ENCODE data around the gene KLHL1. TPM values are rescaled to one million over a fixed set of nuclear protein-coding genes. Genes with fewer than 3 reads are reported as not detected.

KLHL1 gene
- total RNA-seq, 1 donor from 2014 or later, result not detected

DNA sequence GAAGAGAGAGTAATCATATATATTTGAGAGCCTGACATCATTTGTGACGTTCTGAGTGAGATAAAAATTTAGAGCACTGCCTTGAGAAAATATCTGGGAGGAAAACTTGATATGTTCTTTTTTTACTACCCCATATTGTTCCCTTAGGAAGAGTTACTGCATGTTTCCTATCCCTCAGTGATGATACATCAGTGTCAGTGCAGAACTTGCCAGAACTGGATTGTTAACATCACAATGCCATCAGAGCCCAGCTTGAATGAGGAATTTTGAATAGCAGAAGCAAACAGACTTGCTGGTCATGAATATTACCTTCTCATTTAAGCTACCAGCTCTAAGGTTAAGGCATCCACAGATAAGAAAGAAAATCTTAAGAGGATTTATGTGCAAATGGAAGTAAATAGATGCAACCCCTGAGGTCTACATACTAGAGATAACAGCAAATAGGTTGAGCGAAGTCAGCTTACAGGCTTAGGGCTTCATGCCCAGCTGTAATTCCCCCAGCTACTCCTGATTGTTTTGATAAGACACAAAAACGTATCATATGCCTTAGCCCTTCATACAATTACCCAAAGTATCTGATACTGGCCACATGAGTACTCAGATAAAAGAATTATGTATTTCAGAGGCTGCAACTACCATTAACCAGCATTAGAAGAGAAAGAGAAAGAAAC is 314.3 kb downstream of the KLHL1 start:
- TF ChIP-seq, protein P1, sequence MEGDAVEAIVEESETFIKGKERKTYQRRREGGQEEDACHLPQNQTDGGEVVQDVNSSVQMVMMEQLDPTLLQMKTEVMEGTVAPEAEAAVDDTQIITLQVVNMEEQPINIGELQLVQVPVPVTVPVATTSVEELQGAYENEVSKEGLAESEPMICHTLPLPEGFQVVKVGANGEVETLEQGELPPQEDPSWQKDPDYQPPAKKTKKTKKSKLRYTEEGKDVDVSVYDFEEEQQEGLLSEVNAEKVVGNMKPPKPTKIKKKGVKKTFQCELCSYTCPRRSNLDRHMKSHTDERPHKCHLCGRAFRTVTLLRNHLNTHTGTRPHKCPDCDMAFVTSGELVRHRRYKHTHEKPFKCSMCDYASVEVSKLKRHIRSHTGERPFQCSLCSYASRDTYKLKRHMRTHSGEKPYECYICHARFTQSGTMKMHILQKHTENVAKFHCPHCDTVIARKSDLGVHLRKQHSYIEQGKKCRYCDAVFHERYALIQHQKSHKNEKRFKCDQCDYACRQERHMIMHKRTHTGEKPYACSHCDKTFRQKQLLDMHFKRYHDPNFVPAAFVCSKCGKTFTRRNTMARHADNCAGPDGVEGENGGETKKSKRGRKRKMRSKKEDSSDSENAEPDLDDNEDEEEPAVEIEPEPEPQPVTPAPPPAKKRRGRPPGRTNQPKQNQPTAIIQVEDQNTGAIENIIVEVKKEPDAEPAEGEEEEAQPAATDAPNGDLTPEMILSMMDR (IDR thresholded peaks at IDR 0.05), result no peak
- TF ChIP-seq POLR2AphosphoS5 (IDR thresholded peaks at IDR 0.05; ENCODE audit: insufficient read depth in 1 of 2, low read depth in 1 of 2) (no peak), POLR2A (IDR thresholded peaks at IDR 0.05) (no peak)

DNA sequence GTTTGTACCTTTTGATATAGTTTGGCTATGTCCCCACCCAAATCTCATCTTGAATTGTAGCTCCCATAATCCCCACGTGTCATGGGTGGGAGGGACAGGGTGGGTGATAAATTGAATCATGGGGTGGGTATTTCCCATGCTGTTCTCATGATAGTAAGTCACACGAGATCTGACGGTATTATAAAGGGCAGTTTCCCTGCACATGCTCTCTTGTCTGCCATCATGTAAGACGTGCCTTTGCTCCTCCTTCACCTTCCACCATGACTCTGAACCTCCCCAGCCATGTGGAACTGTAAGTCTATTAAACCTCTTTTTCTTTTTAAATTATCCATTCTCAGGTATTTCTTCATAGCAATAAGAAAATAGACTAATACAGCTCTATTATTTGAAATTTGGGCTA is 331.3 kb downstream of the KLHL1 start:
- TF ChIP-seq POLR2AphosphoS5 (IDR thresholded peaks at IDR 0.05; ENCODE audit: insufficient read depth in 1 of 2, low read depth in 1 of 2), result no peak
- TF ChIP-seq, protein P1 (IDR thresholded peaks at IDR 0.05), result no peak
- TF ChIP-seq POLR2A (IDR thresholded peaks at IDR 0.05), result no peak
- no peak for DNase-seq (ENCODE audit: extremely low spot score in 2 of 2)
- Histone ChIP-seq H3K27ac (no peak overlapping the region), H3K9me3 (no peaks in the 10 kb centered on the region), H3K36me3 (no peaks in the 10 kb centered on the region), H3K4me3 (no peak overlapping the region), H3K4me1 (no peaks in the 10 kb centered on the region), H3K27me3 (no peaks in the 10 kb centered on the region)
- intact Hi-C loops (cut with DNase I), result no loop called here

More for the DNA sequence above, 314.3 kb downstream of the KLHL1 start:
- Histone ChIP-seq H3K9me3 (no peaks in the 10 kb centered on the region), H3K4me3 (no peak overlapping the region), H3K4me1 (no peaks in the 10 kb centered on the region), H3K36me3 (no peaks in the 10 kb centered on the region), H3K27ac (no peak overlapping the region), H3K27me3 (no peaks in the 10 kb centered on the region)
- DNase-seq (ENCODE audit: extremely low spot score in 2 of 2), result no peak
- intact Hi-C loops (cut with DNase I), result no loop called here

DNA sequence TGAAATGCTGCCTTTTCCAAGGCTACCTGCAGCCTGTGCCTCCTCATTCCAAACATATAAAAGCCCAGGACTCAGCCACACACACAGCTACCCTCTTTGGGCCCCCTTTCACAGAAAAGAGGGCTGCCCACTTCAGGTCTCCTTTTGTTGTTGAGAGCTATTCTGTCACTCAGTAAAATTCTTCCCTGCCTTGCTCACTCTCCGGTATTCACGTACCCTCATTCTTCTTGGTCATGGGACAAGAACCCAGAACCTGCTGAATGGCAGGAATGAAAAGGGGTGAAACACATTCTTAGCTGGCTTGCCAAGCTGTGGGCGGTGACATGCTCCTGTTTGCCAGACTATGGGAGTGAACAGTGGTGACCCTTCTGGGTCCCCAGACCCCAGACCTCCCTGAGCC is 338.6 kb downstream of the KLHL1 start:
- intact Hi-C loops (cut with DNase I), result no loop called here
- Histone ChIP-seq H3K4me3 (no peak overlapping the region), H3K27me3 (no peaks in the 10 kb centered on the region), H3K9me3 (no peaks in the 10 kb centered on the region), H3K27ac (no peak overlapping the region), H3K36me3 (no peaks in the 10 kb centered on the region), H3K4me1 (no peaks in the 10 kb centered on the region)
- TF ChIP-seq, protein P1 (IDR thresholded peaks at IDR 0.05), result no peak
- TF ChIP-seq POLR2A (IDR thresholded peaks at IDR 0.05) (no peak), POLR2AphosphoS5 (IDR thresholded peaks at IDR 0.05; ENCODE audit: insufficient read depth in 1 of 2, low read depth in 1 of 2) (no peak)
- DNase-seq (ENCODE audit: extremely low spot score in 2 of 2), result no peak

DNA sequence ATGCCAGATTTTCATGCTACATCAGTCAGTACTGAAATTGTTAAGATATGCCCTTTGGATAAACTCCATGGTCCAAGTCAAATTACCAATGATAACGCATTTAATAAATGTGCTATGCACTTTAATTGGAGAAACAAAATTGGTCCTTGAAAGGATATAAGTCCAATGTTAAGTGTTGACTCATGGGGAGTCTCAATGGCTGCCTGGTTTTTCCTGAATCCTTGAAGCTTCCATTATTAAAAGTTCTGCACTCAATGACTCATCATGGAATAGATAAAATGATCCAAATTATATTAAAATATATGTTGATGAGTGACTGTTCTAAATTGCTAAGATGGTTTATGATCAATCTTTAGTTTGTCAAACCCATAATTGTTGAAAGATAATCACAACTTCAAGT is 346.7 kb downstream of the KLHL1 start:
- no peak for DNase-seq (ENCODE audit: extremely low spot score in 2 of 2)
- Histone ChIP-seq H3K4me3 (no peak overlapping the region), H3K9me3 (no peaks in the 10 kb centered on the region), H3K36me3 (no peaks in the 10 kb centered on the region), H3K4me1 (no peaks in the 10 kb centered on the region), H3K27ac (no peak overlapping the region), H3K27me3 (no peaks in the 10 kb centered on the region)
- intact Hi-C loops (cut with DNase I), result no loop called here
- TF ChIP-seq POLR2AphosphoS5 (IDR thresholded peaks at IDR 0.05; ENCODE audit: insufficient read depth in 1 of 2, low read depth in 1 of 2) (no peak), POLR2A (IDR thresholded peaks at IDR 0.05) (no peak)
- TF ChIP-seq, protein P1 (IDR thresholded peaks at IDR 0.05), result no peak

DNA sequence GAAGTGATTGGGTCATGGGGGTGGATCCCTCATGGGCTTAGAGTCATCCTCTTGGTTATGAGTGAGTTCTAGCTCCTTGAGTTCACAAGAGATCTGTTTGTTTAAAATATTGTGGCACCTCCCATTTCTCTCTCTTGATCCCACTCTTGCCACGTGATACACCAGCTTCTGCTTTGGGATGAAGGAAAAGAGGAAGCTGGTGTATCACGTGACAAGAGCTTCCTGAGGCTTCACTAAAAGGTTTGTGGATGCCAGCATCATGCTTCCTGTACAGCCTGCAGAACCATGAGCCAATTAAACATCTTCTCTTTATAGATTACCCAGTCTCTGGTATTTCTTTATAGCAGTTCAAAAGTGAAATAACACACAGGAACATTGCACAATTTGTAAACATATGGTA is 353.2 kb downstream of the KLHL1 start:
- Histone ChIP-seq H3K4me3 (no peak overlapping the region), H3K9me3 (no peaks in the 10 kb centered on the region), H3K4me1 (no peaks in the 10 kb centered on the region), H3K36me3 (no peaks in the 10 kb centered on the region), H3K27ac (no peak overlapping the region), H3K27me3 (no peaks in the 10 kb centered on the region)
- intact Hi-C loops (cut with DNase I), result no loop called here
- TF ChIP-seq, protein P1 (IDR thresholded peaks at IDR 0.05), result no peak
- TF ChIP-seq POLR2A (IDR thresholded peaks at IDR 0.05) (no peak), POLR2AphosphoS5 (IDR thresholded peaks at IDR 0.05; ENCODE audit: insufficient read depth in 1 of 2, low read depth in 1 of 2) (no peak)
- no peak for DNase-seq (ENCODE audit: extremely low spot score in 2 of 2)

Data from vagina (tissue), 2 donors.